Upper lobe of left lung (tissue), 4 donors: ENCODE results near the gene CTDP1.

Experiments
- EP300 ChIP-seq, 4 donors: sonication (generic); formaldehyde crosslinking; IDR thresholded peaks; one replicate each; pipeline ENCODE4 v1.5.1; 2017; ENCODE audit warnings: antibody characterized with exemption in 4 of 4, control low read depth in 2 of 4
- TF ChIP-seq, protein P1 (sequence below), 6 experiments: fragments of 450-650 bp in 4 of 6; fragments of 200-600 bp in 2 of 6; sonication (generic) in 2 of 6; IDR thresholded peaks; one replicate each; pipeline ENCODE4 v1.5.1; 2016 to 2019; ENCODE audit warnings: antibody characterized with exemption in 6 of 6

DNA sequence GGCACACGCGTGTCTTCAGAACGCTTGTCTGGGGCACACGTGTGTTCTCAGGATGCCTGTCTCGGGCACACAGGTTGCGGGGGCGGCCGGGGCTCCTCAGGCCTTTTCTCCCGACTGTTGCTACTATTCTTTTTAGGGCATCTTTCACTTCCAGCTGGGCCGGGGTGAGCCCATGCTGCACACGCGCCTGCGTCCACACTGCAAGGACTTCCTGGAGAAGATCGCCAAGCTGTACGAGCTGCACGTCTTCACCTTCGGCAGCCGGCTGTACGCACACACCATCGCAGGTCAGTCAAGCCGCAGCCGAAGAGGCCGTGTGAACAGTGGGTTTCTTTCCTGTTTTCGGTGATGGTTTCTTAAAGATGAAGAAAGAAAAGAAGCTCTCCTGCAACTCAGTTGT, 25.0 kb downstream of the CTDP1 start:
- TF ChIP-seq, protein P1, sequence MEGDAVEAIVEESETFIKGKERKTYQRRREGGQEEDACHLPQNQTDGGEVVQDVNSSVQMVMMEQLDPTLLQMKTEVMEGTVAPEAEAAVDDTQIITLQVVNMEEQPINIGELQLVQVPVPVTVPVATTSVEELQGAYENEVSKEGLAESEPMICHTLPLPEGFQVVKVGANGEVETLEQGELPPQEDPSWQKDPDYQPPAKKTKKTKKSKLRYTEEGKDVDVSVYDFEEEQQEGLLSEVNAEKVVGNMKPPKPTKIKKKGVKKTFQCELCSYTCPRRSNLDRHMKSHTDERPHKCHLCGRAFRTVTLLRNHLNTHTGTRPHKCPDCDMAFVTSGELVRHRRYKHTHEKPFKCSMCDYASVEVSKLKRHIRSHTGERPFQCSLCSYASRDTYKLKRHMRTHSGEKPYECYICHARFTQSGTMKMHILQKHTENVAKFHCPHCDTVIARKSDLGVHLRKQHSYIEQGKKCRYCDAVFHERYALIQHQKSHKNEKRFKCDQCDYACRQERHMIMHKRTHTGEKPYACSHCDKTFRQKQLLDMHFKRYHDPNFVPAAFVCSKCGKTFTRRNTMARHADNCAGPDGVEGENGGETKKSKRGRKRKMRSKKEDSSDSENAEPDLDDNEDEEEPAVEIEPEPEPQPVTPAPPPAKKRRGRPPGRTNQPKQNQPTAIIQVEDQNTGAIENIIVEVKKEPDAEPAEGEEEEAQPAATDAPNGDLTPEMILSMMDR (IDR thresholded peaks at IDR 0.05), result no peak
- no peak for TF ChIP-seq EP300 (IDR thresholded peaks at IDR 0.05)
